H1 (cell line): ENCODE measurements around the gene ARMC9.

Experiments used
- BACH1 ChIP-seq: IDR thresholded peaks from 2 replicates; pipeline ENCODE4 v1.6.1; 2012; ENCODE audit warnings: low read length, improper control_type of control experiment
- CHD2 ChIP-seq: IDR thresholded peaks from 2 replicates; pipeline ENCODE4 v1.6.1; 2012; ENCODE audit warnings: low read length, improper control_type of control experiment
- CTCF ChIP-seq, 3 experiments: IDR thresholded peaks; 1 replicate in 2 of 3; 2 replicates in 1 of 3; pipeline versions ENCODE4 v1.5.1 to v1.6.1; 2011; ENCODE audit warnings: low read length in 3 of 3, mild to moderate bottlenecking in 3 of 3, inconsistent platforms in 2 of 3, low read depth in 1 of 3, moderate library complexity in 1 of 3; ENCODE audit not compliant: insufficient read depth in 1 of 3; ENCODE audit errors: control extremely low read depth in 1 of 3
- EGR1 ChIP-seq: IDR thresholded peaks from 2 replicates; pipeline ENCODE4 v1.6.1; 2011; ENCODE audit warnings: low read depth, low read length, borderline replicate concordance
- EP300 ChIP-seq, 2 experiments: IDR thresholded peaks; 1 replicate in 1 of 2; 2 replicates in 1 of 2; pipeline ENCODE4 v1.6.1; 2011 to 2012; ENCODE audit warnings: low read depth in 2 of 2, low read length in 2 of 2, mild to moderate bottlenecking in 2 of 2, borderline replicate concordance in 1 of 2, inconsistent platforms in 1 of 2, moderate library complexity in 1 of 2
- EZH2 ChIP-seq: fragments of 200-600 bp; sonication (generic); IDR thresholded peaks from 2 replicates; pipeline ENCODE4 v1.7.1; 2012; ENCODE audit warnings: low read depth, mild to moderate bottlenecking, moderate library complexity, low read length, inconsistent platforms; ENCODE audit not compliant: severe bottlenecking
- KDM5A ChIP-seq: fragments of 200-600 bp; IDR thresholded peaks from 2 replicates; pipeline ENCODE4 v1.7.1; 2012; ENCODE audit warnings: mild to moderate bottlenecking, low read length, inconsistent platforms, mixed read lengths
- NRF1 ChIP-seq: IDR thresholded peaks from 2 replicates; pipeline ENCODE4 v1.6.1; 2011; ENCODE audit warnings: mild to moderate bottlenecking, low read depth, low read length, improper control_type of control experiment
- POLR2A ChIP-seq, 2 experiments: IDR thresholded peaks; 1 replicate in 1 of 2; 2 replicates in 1 of 2; pipeline ENCODE4 v1.6.1; 2011; ENCODE audit warnings: low read depth in 2 of 2, low read length in 2 of 2, mild to moderate bottlenecking in 2 of 2; ENCODE audit errors: control extremely low read depth in 1 of 2
- POLR2AphosphoS5 ChIP-seq: IDR thresholded peaks from 2 replicates; pipeline ENCODE4 v1.6.1; 2011; ENCODE audit warnings: low read depth, low read length
- SUZ12 ChIP-seq: fragments of 200-600 bp; sonication (generic); IDR thresholded peaks from 2 replicates; pipeline ENCODE4 v1.6.1; 2012; ENCODE audit warnings: mild to moderate bottlenecking, inconsistent platforms, low read length, moderate library complexity, mixed read lengths
- TBP ChIP-seq: IDR thresholded peaks from 2 replicates; pipeline ENCODE4 v1.6.1; 2011; ENCODE audit warnings: low read depth, low read length, improper control_type of control experiment
- TEAD4 ChIP-seq: IDR thresholded peaks from 2 replicates; pipeline ENCODE4 v1.6.1; 2012; ENCODE audit warnings: low read depth, low read length, inconsistent platforms, mixed read lengths
- TF ChIP-seq, protein P1 (sequence below): IDR thresholded peaks from 2 replicates; pipeline ENCODE4 v1.6.1; 2011; ENCODE audit warnings: low read depth, mild to moderate bottlenecking, low read length; ENCODE audit not compliant: insufficient read depth

GRCh38 chr2:231308219-231308618 lies 109.8 kb downstream of the ARMC9 start:
- TF ChIP-seq CTCF (IDR thresholded peaks at IDR 0.05; ENCODE audit: control extremely low read depth in 1 of 3, insufficient read depth in 1 of 3, low read depth in 1 of 3, low read length in 3 of 3) (no peak), CHD2 (no peak), NRF1 (no peak), SUZ12 (no peak), EZH2 (no peak), EP300 (IDR thresholded peaks at IDR 0.05; ENCODE audit: borderline replicate concordance in 1 of 2, low read depth in 2 of 2, low read length in 2 of 2) (no peak), POLR2AphosphoS5 (no peak), KDM5A (no peak), EGR1 (no peak), TBP (no peak), TEAD4 (no peak), POLR2A (IDR thresholded peaks at IDR 0.05; ENCODE audit: control extremely low read depth in 1 of 2, low read depth in 2 of 2, low read length in 2 of 2) (no peak), BACH1 (no peak)
- TF ChIP-seq, protein P1, sequence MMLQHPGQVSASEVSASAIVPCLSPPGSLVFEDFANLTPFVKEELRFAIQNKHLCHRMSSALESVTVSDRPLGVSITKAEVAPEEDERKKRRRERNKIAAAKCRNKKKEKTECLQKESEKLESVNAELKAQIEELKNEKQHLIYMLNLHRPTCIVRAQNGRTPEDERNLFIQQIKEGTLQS = no peak
